ENCODE data around the gene GLDC.

The GLDC gene

DNA sequence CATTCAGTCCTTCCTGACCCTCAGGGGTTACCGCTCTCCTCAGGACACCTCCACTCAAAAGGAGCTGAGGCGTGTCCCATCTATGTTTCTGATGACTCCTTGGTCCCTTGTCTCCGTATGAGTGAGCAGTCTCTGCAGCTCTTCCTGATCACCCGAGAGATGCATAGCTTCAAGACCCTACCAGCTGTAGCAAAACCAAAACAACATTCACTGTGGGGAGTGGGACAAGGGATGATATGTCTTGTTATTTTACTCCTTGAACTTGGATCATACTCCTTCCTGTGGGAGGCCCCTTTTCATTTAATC, 14.4 kb downstream of the GLDC start:
- Histone ChIP-seq H3K79me2 (ENCODE audit: insufficient read depth, low read length) (no peaks in the 10 kb centered on the region), H3F3A (ENCODE audit: insufficient read depth) (no peaks in the 10 kb centered on the region), H3K9ac (ENCODE audit: low read length) (no peak overlapping the region), H3K9me2 (replicated peaks; ENCODE audit: insufficient read depth, low read length) (no peaks in the 10 kb centered on the region), H3K4me3 (ENCODE audit: insufficient read depth, low read length, poor library complexity, severe bottlenecking) (no peak overlapping the region), H3K27me3 (ENCODE audit: low read length) (no peaks in the 10 kb centered on the region), H3K4me2 (ENCODE audit: low read depth, low read length, poor library complexity, severe bottlenecking) (no peak overlapping the region), H4K20me1 (ENCODE audit: low read depth, low read length) (no peaks in the 10 kb centered on the region), H2AFZ (ENCODE audit: low read depth, low read length, severe bottlenecking) (no peak overlapping the region), H3K9me3 (ENCODE audit: insufficient read depth, low read length) (no peaks in the 10 kb centered on the region), H3K27ac (ENCODE audit: low read depth, low read length) (no peak overlapping the region), H3K36me3 (ENCODE audit: low read length) (no peaks in the 10 kb centered on the region)
- TF ChIP-seq, protein P1, sequence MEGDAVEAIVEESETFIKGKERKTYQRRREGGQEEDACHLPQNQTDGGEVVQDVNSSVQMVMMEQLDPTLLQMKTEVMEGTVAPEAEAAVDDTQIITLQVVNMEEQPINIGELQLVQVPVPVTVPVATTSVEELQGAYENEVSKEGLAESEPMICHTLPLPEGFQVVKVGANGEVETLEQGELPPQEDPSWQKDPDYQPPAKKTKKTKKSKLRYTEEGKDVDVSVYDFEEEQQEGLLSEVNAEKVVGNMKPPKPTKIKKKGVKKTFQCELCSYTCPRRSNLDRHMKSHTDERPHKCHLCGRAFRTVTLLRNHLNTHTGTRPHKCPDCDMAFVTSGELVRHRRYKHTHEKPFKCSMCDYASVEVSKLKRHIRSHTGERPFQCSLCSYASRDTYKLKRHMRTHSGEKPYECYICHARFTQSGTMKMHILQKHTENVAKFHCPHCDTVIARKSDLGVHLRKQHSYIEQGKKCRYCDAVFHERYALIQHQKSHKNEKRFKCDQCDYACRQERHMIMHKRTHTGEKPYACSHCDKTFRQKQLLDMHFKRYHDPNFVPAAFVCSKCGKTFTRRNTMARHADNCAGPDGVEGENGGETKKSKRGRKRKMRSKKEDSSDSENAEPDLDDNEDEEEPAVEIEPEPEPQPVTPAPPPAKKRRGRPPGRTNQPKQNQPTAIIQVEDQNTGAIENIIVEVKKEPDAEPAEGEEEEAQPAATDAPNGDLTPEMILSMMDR (IDR thresholded peaks at IDR 0.05; ENCODE audit: insufficient read depth, low read length, poor library complexity, severe bottlenecking): no peak
- no peak for TF ChIP-seq EZH2phosphoT487 (conservative IDR thresholded peaks at IDR 0.05; ENCODE audit: low read length)

- Histone ChIP-seq H3F3A (ENCODE audit: insufficient read depth) (no peaks in the 10 kb centered on the region), H3K27ac (ENCODE audit: low read depth, low read length) (no peak overlapping the region), H3K4me2 (ENCODE audit: low read depth, low read length, poor library complexity, severe bottlenecking) (no peak overlapping the region), H4K20me1 (ENCODE audit: low read depth, low read length) (no peaks in the 10 kb centered on the region), H3K79me2 (ENCODE audit: insufficient read depth, low read length) (no peaks in the 10 kb centered on the region), H2AFZ (ENCODE audit: low read depth, low read length, severe bottlenecking) (no peak overlapping the region), H3K9me2 (replicated peaks; ENCODE audit: insufficient read depth, low read length) (no peaks in the 10 kb centered on the region), H3K9ac (ENCODE audit: low read length) (no peak overlapping the region), H3K36me3 (ENCODE audit: low read length) (no peaks in the 10 kb centered on the region), H3K27me3 (ENCODE audit: low read length) (no peaks in the 10 kb centered on the region), H3K4me3 (ENCODE audit: insufficient read depth, low read length, poor library complexity, severe bottlenecking) (no peak overlapping the region), H3K9me3 (ENCODE audit: insufficient read depth, low read length) (no peaks in the 10 kb centered on the region)
- no peak for TF ChIP-seq EZH2phosphoT487 (conservative IDR thresholded peaks at IDR 0.05; ENCODE audit: low read length)
- TF ChIP-seq, protein P1 (IDR thresholded peaks at IDR 0.05; ENCODE audit: insufficient read depth, low read length, poor library complexity, severe bottlenecking): no peak
These were observed 14.9 kb downstream of the GLDC start for GRCh38 chr9:6630502-6631206.

DNA sequence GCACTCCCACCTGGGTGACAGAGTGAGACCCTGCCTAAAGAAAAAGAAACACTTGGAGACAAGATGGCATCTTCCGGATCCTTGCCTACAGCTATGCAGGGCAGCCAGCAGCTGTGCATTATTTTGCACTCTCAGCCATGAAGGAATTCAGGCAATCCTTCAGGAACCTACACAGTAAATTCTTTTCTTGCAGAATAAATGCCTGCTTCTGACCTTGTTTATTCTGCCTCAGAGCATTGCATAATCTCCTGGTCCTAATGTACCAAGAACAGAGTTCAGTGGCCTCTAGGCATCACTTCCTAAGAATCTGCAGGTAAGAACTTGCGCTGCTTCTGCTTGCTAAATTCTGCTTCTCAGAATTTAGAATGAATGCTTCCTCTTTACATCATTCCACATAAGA, 16.8 kb downstream of the GLDC start:
- Histone ChIP-seq H3K9me2 (replicated peaks; ENCODE audit: insufficient read depth, low read length) (no peaks in the 10 kb centered on the region), H3K36me3 (ENCODE audit: low read length) (no peaks in the 10 kb centered on the region), H3F3A (ENCODE audit: insufficient read depth) (no peaks in the 10 kb centered on the region), H3K4me3 (ENCODE audit: insufficient read depth, low read length, poor library complexity, severe bottlenecking) (no peak overlapping the region), H2AFZ (ENCODE audit: low read depth, low read length, severe bottlenecking) (no peak overlapping the region), H3K9me3 (ENCODE audit: insufficient read depth, low read length) (no peaks in the 10 kb centered on the region), H4K20me1 (ENCODE audit: low read depth, low read length) (no peaks in the 10 kb centered on the region), H3K27ac (ENCODE audit: low read depth, low read length) (no peak overlapping the region), H3K27me3 (ENCODE audit: low read length) (no peaks in the 10 kb centered on the region), H3K9ac (ENCODE audit: low read length) (no peak overlapping the region), H3K79me2 (ENCODE audit: insufficient read depth, low read length) (no peaks in the 10 kb centered on the region), H3K4me2 (ENCODE audit: low read depth, low read length, poor library complexity, severe bottlenecking) (no peak overlapping the region)
- TF ChIP-seq, protein P1 (IDR thresholded peaks at IDR 0.05; ENCODE audit: insufficient read depth, low read length, poor library complexity, severe bottlenecking): no peak
- TF ChIP-seq EZH2phosphoT487 (conservative IDR thresholded peaks at IDR 0.05; ENCODE audit: low read length): no peak

Data from SU-DHL-6 (cell line).